Body of pancreas (tissue), 4 donors: ENCODE measurements around the gene LHX5. TPM values are rescaled to one million over a fixed set of nuclear protein-coding genes. Genes with fewer than 3 reads are reported as not detected.

Experiments used
- ATAC-seq: fragments of 150-250 bp; one replicate; pipeline ENCODE4 v1.9.1; 2016
- DNase-seq, 4 donors: peaks; one replicate each; pipeline ENCODE4 v3.0.0-alpha.2; 2019
- H3K27ac ChIP-seq, 4 donors: fragments of 200-600 bp; sonication (generic); 1 replicate in 3 of 4; 2 replicates in 1 of 4; pipeline versions ENCODE4 v1.5.1 to v1.6.1; 2016 to 2019; ENCODE audit warnings: mild to moderate bottlenecking in 1 of 4, mixed read lengths in 1 of 4, moderate library complexity in 1 of 4
- H3K27me3 ChIP-seq, 2 donors: fragments of 200-600 bp; sonication (generic); one replicate each; pipeline ENCODE4 v1.6.0; 2016; ENCODE audit warnings: mild to moderate bottlenecking in 1 of 2
- H3K36me3 ChIP-seq, 2 donors: fragments of 200-600 bp; sonication (generic); replicated peaks in 1 of 2; 2 replicates each; pipeline ENCODE4 v1.5.1; 2016; ENCODE audit warnings: low read depth in 2 of 2; ENCODE audit not compliant: insufficient read depth in 1 of 2
- H3K4me1 ChIP-seq: fragments of 200-600 bp; sonication (generic); one replicate; pipeline ENCODE4 v1.6.0; 2016
- H3K4me3 ChIP-seq, 2 donors: fragments of 200-600 bp; sonication (generic); 1 replicate in 1 of 2; 2 replicates in 1 of 2; pipeline ENCODE4 v1.5.1; 2016 to 2019
- H3K9me3 ChIP-seq, 3 donors: fragments of 200-600 bp; sonication (generic); 1 replicate in 2 of 3; 2 replicates in 1 of 3; pipeline ENCODE4 v1.5.1; 2016
- CTCF ChIP-seq, 7 experiments: fragments of 450-650 bp in 4 of 7; fragments of 200-600 bp in 3 of 7; sonication (generic) in 3 of 7; IDR thresholded peaks; one replicate each; pipeline ENCODE4 v1.5.1; 2016 to 2019; ENCODE audit warnings: antibody characterized with exemption in 7 of 7
- POLR2A ChIP-seq, 3 donors: fragments of 450-650 bp; IDR thresholded peaks; one replicate each; pipeline ENCODE4 v1.6.1; 2016; ENCODE audit warnings: antibody characterized with exemption in 3 of 3, mild to moderate bottlenecking in 2 of 3
- WGBS, 2 donors: methylation state at CpG; one replicate each; pipeline ENCODE4 v1.1.5; 2017; 5-methylcytosine and 5-hydroxymethylcytosine counted together
- intact Hi-C: fragments of 100-400 bp; cut with DNase I; formaldehyde crosslinking; loops from one replicate; pipeline ENCODE4 v1.15.1; 2023
- total RNA-seq, 2 donors: library from RNA; depleted of rRNA; stranded (reverse); fragments of >200 nt; gene quantifications; one replicate each; pipeline ENCODE4 v1.1.0, GENCODE V29; 2016

LHX5 gene
- total RNA-seq, 2 donors from 2014 or later, result not detected

DNA sequence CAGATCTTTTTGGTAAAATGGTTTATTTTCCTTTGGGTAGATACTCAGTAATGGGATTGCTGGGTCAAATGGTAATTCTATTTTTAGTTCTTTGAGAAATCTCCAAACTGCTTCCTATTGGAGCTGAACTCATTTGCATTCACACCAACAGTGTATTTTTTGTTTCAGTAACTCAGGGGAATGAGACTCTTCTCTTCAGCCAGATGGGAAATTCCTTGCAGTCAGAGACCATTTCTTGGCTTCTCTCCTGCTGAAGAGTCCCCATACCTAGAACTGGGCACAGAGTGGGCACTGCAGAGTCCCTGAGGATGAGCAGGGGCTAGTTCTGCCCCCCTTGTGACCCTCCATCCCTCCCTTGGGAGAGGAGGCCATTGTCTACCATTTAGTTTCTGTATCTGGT, 38.7 kb downstream of the LHX5 start:
- Histone ChIP-seq H3K27ac (no peak overlapping the region), H3K36me3 (no peaks in the 10 kb centered on the region)
- intact Hi-C loops, result loop anchor here (10.0 kb wide), 1 partner anchor 482 kb away; no protein-coding TSS in a partner anchor

DNA sequence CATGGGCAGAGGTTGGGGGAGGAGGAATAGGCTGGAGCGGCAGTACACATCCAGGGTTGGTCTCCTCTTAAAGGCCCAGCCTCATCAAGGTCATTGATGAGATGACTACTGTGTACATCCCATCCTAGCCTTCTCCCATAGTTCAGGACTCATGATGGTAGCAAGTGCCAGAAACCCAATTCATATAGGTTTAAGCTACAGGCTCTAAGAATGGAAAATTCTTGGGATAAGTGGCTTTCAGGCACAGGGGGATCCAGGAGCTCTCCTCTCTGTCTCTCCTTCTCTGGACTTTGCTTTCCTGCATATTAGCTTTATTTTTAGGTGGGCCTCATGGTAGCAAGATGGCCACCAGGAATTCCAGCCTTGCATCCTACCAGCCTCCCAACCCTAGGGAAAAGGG, 43.2 kb downstream of the LHX5 start:
- ATAC-seq (no peak), DNase-seq (no peak)
- no peaks in the 10 kb centered on the region for H3K9me3 ChIP-seq
- intact Hi-C loops, result loop anchor here (10.0 kb wide), 2 partner anchors 114 to 234 kb away; no protein-coding TSS in a partner anchor
- H3K36me3 ChIP-seq, result no peaks in the 10 kb centered on the region
- H3K27me3 ChIP-seq, result no peaks in the 10 kb centered on the region
- 87 to 100% methylated on average over 1 of the region's 1 CpG for WGBS, 2 donors
- TF ChIP-seq CTCF (IDR thresholded peaks at IDR 0.05) (no peak), POLR2A (IDR thresholded peaks at IDR 0.05) (no peak)
- H3K4me3 ChIP-seq, result no peak overlapping the region
- no peak overlapping the region for H3K27ac ChIP-seq
- peaks cover 2% of the 10 kb centered on the region for H3K4me1 ChIP-seq

More for the DNA sequence above, 38.7 kb downstream of the LHX5 start:
- ATAC-seq (no peak), DNase-seq (no peak)
- Histone ChIP-seq H3K4me3 (no peak overlapping the region), H3K4me1 (no peaks in the 10 kb centered on the region), H3K9me3 (no peaks in the 10 kb centered on the region), H3K27me3 (no peaks in the 10 kb centered on the region)
- TF ChIP-seq CTCF (IDR thresholded peaks at IDR 0.05) (no peak), POLR2A (IDR thresholded peaks at IDR 0.05) (no peak)

DNA sequence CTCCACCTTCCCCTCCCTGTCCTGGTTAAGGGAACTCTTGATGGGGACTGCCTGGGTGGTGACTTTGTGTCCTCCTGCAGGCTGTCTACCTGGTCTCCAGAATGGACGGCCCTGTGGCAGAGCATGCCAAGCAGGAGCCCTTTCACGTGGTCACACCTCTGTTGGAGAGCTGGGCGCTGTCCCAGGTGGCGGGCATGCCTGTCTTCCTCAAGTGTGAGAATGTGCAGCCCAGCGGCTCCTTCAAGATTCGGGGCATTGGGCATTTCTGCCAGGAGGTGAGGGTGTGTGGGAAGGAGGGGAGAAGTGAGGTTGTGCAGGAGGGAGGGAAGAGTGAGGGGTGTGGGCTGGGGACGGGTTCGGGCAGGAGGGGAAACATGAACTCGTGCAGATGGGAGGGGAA, 43.8 kb downstream of the LHX5 start:
- WGBS, 2 donors, result 82 to 91% methylated on average over 6 to 9 of the region's 9 CpGs
- Histone ChIP-seq H3K36me3 (no peaks in the 10 kb centered on the region), H3K4me1 (peaks cover 8% of the 10 kb centered on the region), H3K4me3 (no peak overlapping the region), H3K27me3 (no peaks in the 10 kb centered on the region), H3K9me3 (no peaks in the 10 kb centered on the region), H3K27ac (no peak overlapping the region)
- no peak for ATAC-seq
- DNase-seq, result no peak
- intact Hi-C loops, result loop anchor here (10.0 kb wide), 2 partner anchors 113 to 233 kb away; no protein-coding TSS in a partner anchor
- no peak for TF ChIP-seq CTCF (IDR thresholded peaks at IDR 0.05)
- no peak for TF ChIP-seq POLR2A (IDR thresholded peaks at IDR 0.05)

- Histone ChIP-seq H3K4me1 (peaks cover 18% of the 10 kb centered on the region), H3K27ac (no peak overlapping the region), H3K27me3 (no peaks in the 10 kb centered on the region), H3K9me3 (no peaks in the 10 kb centered on the region), H3K4me3 (no peak overlapping the region), H3K36me3 (no peaks in the 10 kb centered on the region)
- no peak for ATAC-seq
- DNase-seq, result no peak
- TF ChIP-seq POLR2A (IDR thresholded peaks at IDR 0.05) (no peak), CTCF (IDR thresholded peaks at IDR 0.05) (no peak)
- intact Hi-C loops, result loop anchor here (10.0 kb wide), 2 partner anchors 111 to 231 kb away; no protein-coding TSS in a partner anchor
- WGBS, 2 donors, result 55 to 64% methylated on average over 11 of the region's 11 CpGs
Measured at GRCh38 chr12:113425960-113426453, 45.7 kb downstream of the LHX5 start.
